Activated T-helper 1 cell treated with anti-CD3 and anti-CD28 coated beads, Interleukin-12 subunit alpha, Interleukin-12 subunit beta, Interleukin-2, Interleukin-4 antibody, amounts not matched to agents 30 ng/mL and 10 ng/mL and 1 ng/mL, durations not matched to agents 14 hours and 24 hours and 36 hours (primary cell): Measurements from ENCODE around the gene CCDC174. TPM values are rescaled to one million over a fixed set of nuclear protein-coding genes. Genes with fewer than 3 reads are reported as not detected.
A peak's percentile ranks its signal among the peaks of the same experiment; 100 is the strongest.
"Not testable (repeated sequence)": the region's sequence is repeated elsewhere in the genome, so short reads cannot be mapped to it uniquely, and the experiment has no call there.

Experiments used
- DNase-seq: peaks from one replicate; pipeline ENCODE4 v3.0.0; 2021; ENCODE audit warnings: low spot score
- H3K27ac Mint-ChIP-seq: one replicate; pipeline ENCODE4 v1.8.0; 2021; ENCODE audit warnings: mild to moderate bottlenecking, mixed read lengths
- H3K27me3 Mint-ChIP-seq: one replicate; pipeline ENCODE4 v1.8.0; 2022; ENCODE audit warnings: mild to moderate bottlenecking, moderate library complexity, mixed read lengths; ENCODE audit not compliant: insufficient read depth
- H3K36me3 Mint-ChIP-seq: one replicate; pipeline ENCODE4 v1.8.0; 2021; ENCODE audit warnings: low read depth, mixed read lengths
- H3K4me1 Mint-ChIP-seq: one replicate; pipeline ENCODE4 v1.8.0; 2021; ENCODE audit warnings: low read depth, mixed read lengths
- H3K4me3 Mint-ChIP-seq: one replicate; pipeline ENCODE4 v1.8.0; 2021; ENCODE audit warnings: mild to moderate bottlenecking, moderate library complexity, mixed read lengths
- H3K9me3 Mint-ChIP-seq: one replicate; pipeline ENCODE4 v1.8.0; 2021; ENCODE audit warnings: mixed read lengths
- intact Hi-C: fragments of 100-400 bp; cut with micrococcal nuclease; formaldehyde crosslinking; loops from one replicate; pipeline ENCODE4 v1.15.1; 2024
- total RNA-seq: library from RNA; stranded (reverse); gene quantifications from 2 replicates; pipeline ENCODE4 v1.2.3, GENCODE V29; 2022

CCDC174 gene
- total RNA-seq = 16.6 and 21.7 TPM in 2 replicates

GRCh38 chr3:14651440-14652251 is at the start of gene CCDC174:
Gene CCDC174 (plus strand): TSS chr3:14651762. CDS start chr3:14651837, 75 bp downstream.
- intact Hi-C loops = loop anchor here (1.0 to 10.0 kb wide), 10 partner anchors 249 to 1167 kb away; partner anchors contain the start of genes BTD, CAPN7, CHCHD4 and HACL1
- H3K4me1 Mint-ChIP-seq = peaks cover 38% of the 10 kb centered on the region

GRCh38 chr3:14602006-14602803 is 49.4 kb upstream of the CCDC174 start:
- intact Hi-C loops = no loop called here
- H3K36me3 Mint-ChIP-seq = peaks cover 2% of the 10 kb centered on the region
- H3K9me3 Mint-ChIP-seq = peaks cover 9% of the 10 kb centered on the region
- DNase-seq = no peak
- no peak overlapping the region for H3K4me3 Mint-ChIP-seq
- peaks cover 11% of the 10 kb centered on the region for H3K4me1 Mint-ChIP-seq
- peaks cover 53% of the 10 kb centered on the region for H3K27me3 Mint-ChIP-seq
- no peak overlapping the region for H3K27ac Mint-ChIP-seq

More at GRCh38 chr3:14651440-14652251, at the start of gene CCDC174:
- peaks cover 4% of the 10 kb centered on the region for H3K9me3 Mint-ChIP-seq
- peak within 1 kb of the TSS; percentile 99 for H3K4me3 Mint-ChIP-seq
- peak; percentile 94 for DNase-seq
- peaks cover 21% of the 10 kb centered on the region for H3K36me3 Mint-ChIP-seq
- peaks cover 4% of the 10 kb centered on the region for H3K27me3 Mint-ChIP-seq
- peak within 1 kb of the TSS; percentile 90 for H3K27ac Mint-ChIP-seq

DNA sequence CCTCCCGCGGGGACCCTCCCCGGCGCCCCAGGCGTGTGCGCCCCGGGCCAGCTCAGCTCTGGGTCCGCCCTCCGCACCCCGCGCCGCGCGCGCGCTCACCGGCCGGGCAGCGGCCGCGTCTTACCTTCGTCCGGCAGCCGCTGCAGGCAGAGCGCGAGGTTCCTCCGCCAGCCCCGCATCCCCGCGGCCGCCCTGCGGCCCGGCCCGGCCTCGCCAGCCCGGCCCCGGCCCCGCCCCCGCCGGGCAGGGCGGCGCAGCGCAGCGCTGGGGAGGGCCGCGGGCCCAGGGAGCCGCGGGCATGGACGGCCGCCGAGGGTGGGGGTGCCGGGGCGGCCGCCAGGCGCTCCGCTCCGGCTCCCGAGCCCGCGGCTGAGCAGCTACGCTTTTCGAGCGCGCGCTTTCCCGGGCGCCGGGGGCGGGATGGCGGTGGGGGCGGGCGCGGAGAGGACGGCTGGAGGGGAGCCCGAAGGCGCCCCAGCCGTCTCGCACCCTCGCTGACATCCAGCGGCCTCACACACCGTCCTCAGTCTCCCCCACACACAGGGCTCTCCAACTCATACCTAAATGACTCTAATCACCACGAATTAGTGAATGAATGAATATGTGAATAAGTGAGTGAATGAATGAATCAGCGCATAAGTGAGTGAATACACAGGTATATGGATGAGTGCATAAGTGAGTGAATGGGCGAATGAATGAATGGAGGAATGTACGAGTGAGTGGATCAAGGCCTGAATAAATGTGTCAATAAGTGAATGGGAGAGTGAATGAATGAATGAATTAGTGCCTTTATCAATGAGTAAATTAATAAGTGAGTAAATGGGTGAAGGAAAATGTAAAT is 48.5 kb upstream of the CCDC174 start:
- intact Hi-C loops = no loop called here
- no peak for DNase-seq
- no peak overlapping the region for H3K27ac Mint-ChIP-seq
- H3K4me3 Mint-ChIP-seq = no peak overlapping the region
- peaks cover 10% of the 10 kb centered on the region for H3K4me1 Mint-ChIP-seq
- H3K9me3 Mint-ChIP-seq = peaks cover 9% of the 10 kb centered on the region
- H3K27me3 Mint-ChIP-seq = peaks cover 52% of the 10 kb centered on the region
- peaks cover 2% of the 10 kb centered on the region for H3K36me3 Mint-ChIP-seq

DNA sequence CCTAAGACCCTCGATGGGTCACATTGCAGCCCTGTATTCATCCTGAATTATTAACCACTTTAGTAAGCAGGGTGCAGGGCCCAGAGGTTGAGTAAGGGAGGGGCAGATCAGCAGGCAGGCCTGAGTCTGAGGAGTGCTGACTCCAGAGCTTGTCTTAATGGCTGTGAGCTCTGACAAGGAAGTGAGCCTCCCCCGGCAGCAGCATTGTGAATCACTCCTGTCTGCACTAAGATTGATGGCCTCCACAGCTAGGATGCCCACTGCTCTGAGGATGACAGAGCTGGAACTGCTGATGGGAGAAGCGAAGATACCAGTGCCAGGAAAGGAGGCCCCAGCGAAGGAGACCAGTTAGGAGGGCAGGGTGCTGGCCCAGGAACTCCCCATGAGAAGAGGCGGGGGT is 46.5 kb upstream of the CCDC174 start:
- Mint-ChIP-seq H3K4me1 (no peaks in the 10 kb centered on the region), H3K9me3 (peaks cover 4% of the 10 kb centered on the region), H3K27me3 (peaks cover 40% of the 10 kb centered on the region), H3K27ac (no peak overlapping the region), H3K4me3 (no peak overlapping the region), H3K36me3 (peaks cover 2% of the 10 kb centered on the region)
- no peak for DNase-seq
- intact Hi-C loops = no loop called here

DNA sequence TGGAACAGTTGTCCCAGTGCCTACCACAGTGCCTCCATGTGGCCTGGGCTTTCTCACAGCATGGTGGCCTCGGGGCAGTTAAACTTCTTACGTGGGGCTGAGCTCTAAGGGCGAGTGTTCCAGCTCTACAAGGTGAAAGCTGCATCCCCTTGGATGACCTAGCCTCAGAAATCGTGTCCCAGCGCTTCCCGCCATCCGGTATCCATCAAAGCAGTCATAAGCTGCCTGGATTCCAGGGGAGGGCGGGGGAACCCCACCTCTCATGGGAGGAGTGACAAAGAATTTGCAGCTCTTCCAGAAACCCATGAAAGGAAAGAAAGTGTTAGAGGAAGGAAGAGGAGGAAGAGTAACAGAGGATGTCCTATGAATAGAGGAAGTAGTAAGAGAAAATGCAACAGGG is 45.8 kb upstream of the CCDC174 start:
- H3K4me1 Mint-ChIP-seq = no peaks in the 10 kb centered on the region
- H3K36me3 Mint-ChIP-seq = peaks cover 2% of the 10 kb centered on the region
- peaks cover 39% of the 10 kb centered on the region for H3K27me3 Mint-ChIP-seq
- no peak overlapping the region for H3K27ac Mint-ChIP-seq
- intact Hi-C loops = no loop called here
- peaks cover 4% of the 10 kb centered on the region for H3K9me3 Mint-ChIP-seq
- H3K4me3 Mint-ChIP-seq = no peak overlapping the region
- DNase-seq = no peak

GRCh38 chr3:14606669-14607339 is 44.8 kb upstream of the CCDC174 start:
- intact Hi-C loops = no loop called here
- Mint-ChIP-seq H3K27ac (no peak overlapping the region), H3K36me3 (peaks cover 2% of the 10 kb centered on the region), H3K4me3 (no peak overlapping the region), H3K9me3 (peaks cover 4% of the 10 kb centered on the region), H3K27me3 (peaks cover 34% of the 10 kb centered on the region), H3K4me1 (no peaks in the 10 kb centered on the region)
- no peak for DNase-seq

- H3K27me3 Mint-ChIP-seq = peaks cover 30% of the 10 kb centered on the region
- H3K4me3 Mint-ChIP-seq = no peak overlapping the region
- intact Hi-C loops = no loop called here
- no peaks in the 10 kb centered on the region for H3K4me1 Mint-ChIP-seq
- no peak for DNase-seq
- H3K27ac Mint-ChIP-seq = no peak overlapping the region
- peaks cover 2% of the 10 kb centered on the region for H3K9me3 Mint-ChIP-seq
- peaks cover 1% of the 10 kb centered on the region for H3K36me3 Mint-ChIP-seq
Observed at GRCh38 chr3:14608298-14608697, 43.3 kb upstream of the CCDC174 start.

DNA sequence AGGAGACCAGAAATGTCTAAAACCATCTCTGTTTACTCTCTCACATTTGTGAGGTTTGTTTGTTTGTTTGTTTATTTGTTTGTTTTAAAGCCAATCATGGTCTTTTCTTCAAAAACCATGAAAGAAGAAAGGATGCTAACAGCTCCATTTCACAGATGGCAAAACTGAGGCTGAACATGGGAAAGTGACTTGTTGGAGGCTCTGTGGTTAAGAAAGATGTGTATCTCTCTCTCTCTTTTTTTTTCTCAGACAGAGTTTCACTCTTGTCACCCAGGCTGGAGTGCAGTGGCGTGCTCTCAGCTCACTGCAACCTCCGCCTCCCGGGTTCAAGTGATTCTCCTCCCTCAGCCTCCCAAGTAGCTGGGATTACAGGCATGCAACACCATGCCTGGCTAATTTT is 42.5 kb upstream of the CCDC174 start:
- H3K9me3 Mint-ChIP-seq, H3K27ac Mint-ChIP-seq, H3K4me1 Mint-ChIP-seq, intact Hi-C loops, H3K4me3 Mint-ChIP-seq, DNase-seq, H3K36me3 Mint-ChIP-seq: not testable (repeated sequence)
- H3K27me3 Mint-ChIP-seq = peaks cover 22% of the 10 kb centered on the region

DNA sequence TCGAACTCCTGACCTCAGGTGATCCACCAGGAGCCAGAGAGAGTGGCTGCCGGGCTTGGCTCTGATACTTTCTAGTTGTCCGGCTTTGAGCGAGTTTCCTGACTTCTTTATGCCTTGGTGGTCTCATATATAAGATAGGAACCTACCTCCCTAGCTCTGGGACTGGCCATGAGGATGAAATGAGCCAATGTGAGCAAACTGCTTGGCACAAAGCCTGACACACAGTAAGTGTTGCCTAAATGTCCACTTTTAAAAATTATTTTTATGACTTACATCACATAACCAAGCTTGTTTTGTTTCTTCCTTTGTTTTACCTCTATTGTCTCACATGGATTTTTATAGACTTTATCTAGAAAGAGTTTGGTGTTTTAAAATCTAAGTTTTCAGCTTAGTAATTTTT is 42.1 kb upstream of the CCDC174 start:
- Mint-ChIP-seq H3K36me3 (no peaks in the 10 kb centered on the region), H3K9me3 (no peaks in the 10 kb centered on the region), H3K27me3 (peaks cover 24% of the 10 kb centered on the region), H3K4me1 (no peaks in the 10 kb centered on the region), H3K27ac (no peak overlapping the region), H3K4me3 (no peak overlapping the region)
- intact Hi-C loops = no loop called here
- DNase-seq = no peak

DNA sequence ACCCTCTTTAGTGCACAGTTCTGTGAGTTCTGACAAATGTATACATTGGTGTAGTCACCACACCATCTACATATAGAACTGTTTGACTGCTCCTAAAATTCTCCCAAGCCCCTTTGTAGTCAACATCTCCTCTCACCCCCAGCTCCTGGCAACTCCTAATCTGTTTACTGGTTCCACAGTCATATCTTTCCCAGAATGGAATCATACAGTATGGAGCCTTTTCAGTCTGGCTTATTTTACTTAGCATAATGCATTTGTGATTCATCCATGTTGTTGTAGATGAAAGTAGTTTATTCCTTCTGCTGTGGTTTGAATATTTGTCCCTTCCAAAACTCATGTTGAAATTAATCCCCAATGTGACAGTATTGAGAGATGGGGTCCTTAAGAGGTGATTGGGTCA is 41.6 kb upstream of the CCDC174 start:
- Mint-ChIP-seq H3K36me3 (no peaks in the 10 kb centered on the region), H3K9me3 (no peaks in the 10 kb centered on the region), H3K27me3 (peaks cover 22% of the 10 kb centered on the region), H3K27ac (no peak overlapping the region), H3K4me3 (no peak overlapping the region), H3K4me1 (no peaks in the 10 kb centered on the region)
- intact Hi-C loops = no loop called here
- DNase-seq = no peak

DNA sequence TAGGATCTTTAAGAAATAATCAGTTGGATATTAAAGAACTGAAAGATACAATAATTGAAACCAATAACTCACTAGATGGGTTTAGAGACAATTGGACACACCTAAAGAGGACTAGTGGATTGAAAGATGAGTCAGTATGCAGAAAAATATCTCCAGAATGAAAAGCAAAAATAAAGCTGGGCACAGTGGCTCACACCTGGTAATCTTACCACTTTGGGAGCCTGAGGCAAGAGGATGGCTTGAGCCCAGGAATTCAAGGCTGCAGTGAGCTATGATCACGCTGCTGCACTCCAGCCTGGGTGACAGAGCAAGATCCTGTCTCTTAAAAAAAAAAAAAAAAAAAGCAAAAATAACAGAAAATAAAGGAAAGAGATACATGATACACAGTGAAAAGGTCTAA is 37.4 kb upstream of the CCDC174 start:
- Mint-ChIP-seq H3K27ac (no peak overlapping the region), H3K9me3 (no peaks in the 10 kb centered on the region), H3K4me3 (no peak overlapping the region), H3K36me3 (no peaks in the 10 kb centered on the region), H3K27me3 (peaks cover 23% of the 10 kb centered on the region), H3K4me1 (no peaks in the 10 kb centered on the region)
- intact Hi-C loops = no loop called here
- DNase-seq = no peak

DNA sequence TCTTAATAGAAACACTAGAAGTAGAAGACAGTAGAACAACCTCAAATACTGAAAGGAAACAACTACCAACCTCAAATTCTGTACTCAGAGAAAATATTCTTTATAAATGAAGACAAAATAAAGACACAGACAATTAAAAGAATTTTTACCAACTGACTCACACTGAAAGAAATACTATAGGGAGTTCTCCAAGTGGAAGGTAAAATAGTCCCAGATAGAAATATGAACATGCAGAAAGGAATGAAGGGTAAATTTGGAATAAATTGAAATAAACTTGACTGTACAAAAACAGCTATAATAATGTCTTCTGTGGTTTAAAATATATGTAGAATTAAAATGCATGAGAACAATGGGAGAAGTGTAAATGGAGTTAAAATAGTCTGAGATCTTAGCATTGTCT is 36.7 kb upstream of the CCDC174 start:
- intact Hi-C loops = no loop called here
- H3K4me1 Mint-ChIP-seq = no peaks in the 10 kb centered on the region
- no peaks in the 10 kb centered on the region for H3K36me3 Mint-ChIP-seq
- no peak overlapping the region for H3K4me3 Mint-ChIP-seq
- no peak for DNase-seq
- peaks cover 23% of the 10 kb centered on the region for H3K27me3 Mint-ChIP-seq
- no peaks in the 10 kb centered on the region for H3K9me3 Mint-ChIP-seq
- no peak overlapping the region for H3K27ac Mint-ChIP-seq
